Panc1 (cell line): ENCODE measurements around the gene OVOL3. TPM values are rescaled to one million over a fixed set of nuclear protein-coding genes. Genes with fewer than 3 reads are reported as not detected.

Source experiments
- ATAC-seq: fragments of 200-7000 bp; cut with Tn5 transposase; 2 replicates; pipeline ENCODE4 v1.9.1; 2020; ENCODE audit warnings: mild to moderate bottlenecking, moderate library complexity
- BruUV-seq: library from RNA; stranded (reverse); fragments of 400-500 nt; replicated peaks from 2 replicates; lab custom pipeline; 2021; lab: Mats Ljungman, UMichigan
- CTCF ChIA-PET: fragments of 300-600 bp; sonication (Branson Sonifier 250); formaldehyde crosslinking; loops from one replicate; lab custom pipeline; 2022; ENCODE audit warnings: antibody characterized with exemption; lab: Charles Lee
- POLR2A ChIA-PET: fragments of 300-600 bp; sonication (Branson Sonifier 250); formaldehyde crosslinking; loops from one replicate; lab custom pipeline; 2022; ENCODE audit warnings: antibody characterized with exemption; lab: Charles Lee
- DNase-seq: peaks from one replicate; pipeline ENCODE4 v3.0.0-alpha.2; 2010; ENCODE audit warnings: low read depth, low spot score
- H3K27ac ChIP-seq: 2 replicates; pipeline ENCODE4 v1.5.1; 2011; ENCODE audit warnings: mild to moderate bottlenecking, low read length, inconsistent platforms
- H3K27me3 ChIP-seq: fragments of 200-500 bp; sonication (Bioruptor generic); 2 replicates; pipeline ENCODE4 v1.6.0; 2014; ENCODE audit warnings: low read length, inconsistent platforms; ENCODE audit not compliant: control insufficient read depth, insufficient read depth
- H3K36me3 ChIP-seq: fragments of 200-500 bp; sonication (Bioruptor generic); 2 replicates; pipeline ENCODE4 v1.5.1; 2014; ENCODE audit warnings: inconsistent platforms, mild to moderate bottlenecking, low read length, moderate library complexity; ENCODE audit not compliant: control insufficient read depth, insufficient read depth
- H3K4me1 ChIP-seq: 2 replicates; pipeline ENCODE4 v1.5.1; 2011; ENCODE audit warnings: inconsistent platforms, mild to moderate bottlenecking, low read length, moderate library complexity; ENCODE audit not compliant: control insufficient read depth, insufficient read depth
- H3K4me3 ChIP-seq, 2 experiments: 2 replicates each; pipeline ENCODE4 v1.5.1; 2011 to 2012; ENCODE audit warnings: low read depth in 2 of 2, low read length in 2 of 2, mild to moderate bottlenecking in 2 of 2, inconsistent platforms in 1 of 2, moderate library complexity in 1 of 2
- H3K9me3 ChIP-seq: fragments of 200-500 bp; sonication (Bioruptor generic); 2 replicates; pipeline ENCODE4 v1.5.1; 2014; ENCODE audit warnings: low read depth, mild to moderate bottlenecking, inconsistent platforms, low read length, moderate library complexity; ENCODE audit not compliant: control insufficient read depth, insufficient read depth
- POLR2AphosphoS5 ChIP-seq: IDR thresholded peaks from 2 replicates; pipeline ENCODE4 v1.6.1; 2012; ENCODE audit warnings: mild to moderate bottlenecking, low read depth, low read length, moderate library complexity
- SIN3A ChIP-seq: IDR thresholded peaks from 2 replicates; pipeline ENCODE4 v1.6.1; 2012; ENCODE audit warnings: low read depth, mild to moderate bottlenecking, low read length, moderate library complexity, borderline replicate concordance; ENCODE audit not compliant: insufficient read depth
- TCF7L2 ChIP-seq: IDR thresholded peaks from 2 replicates; pipeline ENCODE4 v1.6.1; 2011; ENCODE audit warnings: mild to moderate bottlenecking, low read depth, low read length, inconsistent platforms
- in situ Hi-C: cut with HindIII; loops from 2 replicates; pipeline ENCODE4 v1.10.0; 2016; ENCODE audit warnings: low sequenced_read_pairs, low pct_unique_long_range_greater_than_20kb
- intact Hi-C: fragments of 100-400 bp; cut with micrococcal nuclease; formaldehyde crosslinking; loops from one replicate; pipeline ENCODE4 v1.10.0; 2022; ENCODE audit not compliant: unreplicated experiment
- total RNA-seq: library from RNA; stranded (reverse); gene quantifications from one replicate; pipeline ENCODE4 v1.2.1, GENCODE V29; 2021; ENCODE audit not compliant: unreplicated experiment
- TF ChIP-seq, protein P1 (sequence below): fragments of 450-650 bp; IDR thresholded peaks from 2 replicates; pipeline ENCODE4 v1.5.1; 2017; ENCODE audit warnings: mild to moderate bottlenecking
- TF ChIP-seq, protein P2 (sequence below), 2 experiments: IDR thresholded peaks; 2 replicates each; pipeline ENCODE4 v1.6.1; 2011 to 2012; ENCODE audit warnings: low read depth in 2 of 2, control low read depth in 1 of 2, low read length in 1 of 2, mild to moderate bottlenecking in 1 of 2, moderate library complexity in 1 of 2; ENCODE audit not compliant: insufficient read depth in 1 of 2

OVOL3 gene
- total RNA-seq, 1 experiment from 2014 or later, result 0.44 TPM

DNA sequence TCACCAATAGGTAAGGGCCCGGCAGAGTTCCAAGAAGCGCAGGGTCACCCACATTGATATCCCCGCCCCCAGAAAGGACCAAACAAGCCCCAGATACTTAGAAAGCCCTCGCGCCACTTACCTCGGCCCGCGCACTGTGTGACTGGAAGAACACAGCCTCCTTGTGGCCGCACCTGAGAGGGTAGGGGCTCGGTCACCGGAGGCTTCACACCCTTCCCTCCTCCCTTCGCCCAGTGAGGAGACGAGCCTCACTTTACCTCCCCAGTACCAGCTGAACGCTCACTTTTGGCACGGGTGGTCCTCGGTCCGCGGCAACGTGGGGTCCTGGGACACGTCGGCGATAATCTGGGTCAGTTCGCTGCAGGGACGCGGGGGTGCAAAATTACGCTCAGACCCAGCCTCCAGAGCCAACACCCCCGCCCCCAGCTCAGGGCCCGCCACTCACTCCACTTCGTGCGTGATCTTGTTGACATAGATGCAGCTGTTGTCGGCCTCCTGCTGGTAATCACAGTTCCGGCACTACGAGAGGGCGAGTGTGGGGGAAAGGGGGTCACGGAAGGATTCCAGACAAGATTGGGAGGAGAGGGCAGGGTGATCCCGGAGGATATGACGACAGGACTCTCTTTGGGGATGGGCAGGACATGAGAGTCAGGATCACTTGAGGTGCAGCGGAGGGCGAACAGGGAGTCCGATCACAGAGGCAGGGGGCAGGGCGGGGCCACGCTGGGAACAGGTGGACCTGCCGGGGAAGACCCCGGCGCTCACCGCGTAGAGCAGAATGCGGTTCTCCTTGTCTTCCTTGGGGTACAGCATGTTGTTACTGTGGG, 3.2 kb downstream of the OVOL3 start:
- intact Hi-C loops (no loop called here), in situ Hi-C loops (no loop called here)
- Histone ChIP-seq H3K27me3 (no peaks in the 10 kb centered on the region), H3K4me3 (peak overlapping the region; percentile 85 to 96), H3K27ac (peak overlapping the region; percentile 92), H3K36me3 (peaks cover 3% of the 10 kb centered on the region; the same call in 1 of the 2 replicates), H3K9me3 (no peaks in the 10 kb centered on the region), H3K4me1 (peaks cover 14% of the 10 kb centered on the region)
- no peak for TF ChIP-seq SIN3A
- TF ChIP-seq, protein P1, sequence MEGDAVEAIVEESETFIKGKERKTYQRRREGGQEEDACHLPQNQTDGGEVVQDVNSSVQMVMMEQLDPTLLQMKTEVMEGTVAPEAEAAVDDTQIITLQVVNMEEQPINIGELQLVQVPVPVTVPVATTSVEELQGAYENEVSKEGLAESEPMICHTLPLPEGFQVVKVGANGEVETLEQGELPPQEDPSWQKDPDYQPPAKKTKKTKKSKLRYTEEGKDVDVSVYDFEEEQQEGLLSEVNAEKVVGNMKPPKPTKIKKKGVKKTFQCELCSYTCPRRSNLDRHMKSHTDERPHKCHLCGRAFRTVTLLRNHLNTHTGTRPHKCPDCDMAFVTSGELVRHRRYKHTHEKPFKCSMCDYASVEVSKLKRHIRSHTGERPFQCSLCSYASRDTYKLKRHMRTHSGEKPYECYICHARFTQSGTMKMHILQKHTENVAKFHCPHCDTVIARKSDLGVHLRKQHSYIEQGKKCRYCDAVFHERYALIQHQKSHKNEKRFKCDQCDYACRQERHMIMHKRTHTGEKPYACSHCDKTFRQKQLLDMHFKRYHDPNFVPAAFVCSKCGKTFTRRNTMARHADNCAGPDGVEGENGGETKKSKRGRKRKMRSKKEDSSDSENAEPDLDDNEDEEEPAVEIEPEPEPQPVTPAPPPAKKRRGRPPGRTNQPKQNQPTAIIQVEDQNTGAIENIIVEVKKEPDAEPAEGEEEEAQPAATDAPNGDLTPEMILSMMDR, result no peak
- TF ChIP-seq, protein P2, sequence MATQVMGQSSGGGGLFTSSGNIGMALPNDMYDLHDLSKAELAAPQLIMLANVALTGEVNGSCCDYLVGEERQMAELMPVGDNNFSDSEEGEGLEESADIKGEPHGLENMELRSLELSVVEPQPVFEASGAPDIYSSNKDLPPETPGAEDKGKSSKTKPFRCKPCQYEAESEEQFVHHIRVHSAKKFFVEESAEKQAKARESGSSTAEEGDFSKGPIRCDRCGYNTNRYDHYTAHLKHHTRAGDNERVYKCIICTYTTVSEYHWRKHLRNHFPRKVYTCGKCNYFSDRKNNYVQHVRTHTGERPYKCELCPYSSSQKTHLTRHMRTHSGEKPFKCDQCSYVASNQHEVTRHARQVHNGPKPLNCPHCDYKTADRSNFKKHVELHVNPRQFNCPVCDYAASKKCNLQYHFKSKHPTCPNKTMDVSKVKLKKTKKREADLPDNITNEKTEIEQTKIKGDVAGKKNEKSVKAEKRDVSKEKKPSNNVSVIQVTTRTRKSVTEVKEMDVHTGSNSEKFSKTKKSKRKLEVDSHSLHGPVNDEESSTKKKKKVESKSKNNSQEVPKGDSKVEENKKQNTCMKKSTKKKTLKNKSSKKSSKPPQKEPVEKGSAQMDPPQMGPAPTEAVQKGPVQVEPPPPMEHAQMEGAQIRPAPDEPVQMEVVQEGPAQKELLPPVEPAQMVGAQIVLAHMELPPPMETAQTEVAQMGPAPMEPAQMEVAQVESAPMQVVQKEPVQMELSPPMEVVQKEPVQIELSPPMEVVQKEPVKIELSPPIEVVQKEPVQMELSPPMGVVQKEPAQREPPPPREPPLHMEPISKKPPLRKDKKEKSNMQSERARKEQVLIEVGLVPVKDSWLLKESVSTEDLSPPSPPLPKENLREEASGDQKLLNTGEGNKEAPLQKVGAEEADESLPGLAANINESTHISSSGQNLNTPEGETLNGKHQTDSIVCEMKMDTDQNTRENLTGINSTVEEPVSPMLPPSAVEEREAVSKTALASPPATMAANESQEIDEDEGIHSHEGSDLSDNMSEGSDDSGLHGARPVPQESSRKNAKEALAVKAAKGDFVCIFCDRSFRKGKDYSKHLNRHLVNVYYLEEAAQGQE (IDR thresholded peaks at IDR 0.05; ENCODE audit: insufficient read depth in 1 of 2, low read depth in 2 of 2, low read length in 1 of 2), result no peak
- TF ChIP-seq POLR2AphosphoS5, result no peak
- no peak for TF ChIP-seq TCF7L2
- ChIA-PET CTCF (no interaction called here), POLR2A (no interaction called here)
- TSS peak; percentile 89 for BruUV-seq
- ATAC-seq, result peak; percentile 0; the same call in 1 of the 2 replicates
- no peak for DNase-seq

DNA sequence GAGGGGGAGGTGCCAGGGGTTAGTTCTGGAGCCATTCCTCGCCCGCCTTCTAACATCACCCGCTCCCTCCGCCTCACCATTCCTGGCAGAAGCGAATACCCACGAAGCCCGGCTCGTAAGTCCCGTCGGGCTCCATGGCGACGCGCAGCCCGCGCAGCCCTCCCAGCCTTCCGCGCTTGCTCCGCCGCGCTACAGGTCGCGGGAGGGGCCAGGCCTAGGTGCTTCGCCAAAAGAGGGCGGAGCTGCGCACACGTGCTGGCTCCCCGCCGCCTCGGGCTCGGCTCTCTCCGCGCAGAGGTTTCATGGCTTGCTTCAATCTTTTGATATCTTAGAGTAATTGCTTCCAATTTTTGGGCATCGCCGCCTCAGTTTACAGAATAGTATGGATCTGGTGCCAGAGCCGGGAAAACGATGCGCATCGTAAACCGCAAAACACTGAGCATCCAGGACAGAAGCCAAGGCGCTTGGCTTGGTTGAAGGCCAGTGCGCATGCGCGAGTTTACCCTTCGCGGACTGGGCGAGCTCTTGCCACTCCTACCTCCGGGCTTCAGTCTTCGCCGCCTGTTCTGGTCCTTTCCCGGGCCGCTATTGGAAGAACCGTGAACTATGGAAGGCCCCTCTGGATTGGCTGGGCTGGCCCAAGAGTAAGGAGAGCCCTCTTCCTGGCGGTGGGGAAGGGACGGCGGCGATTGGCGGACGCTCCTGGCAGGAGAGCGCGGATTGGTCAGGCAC, 3.9 kb downstream of the OVOL3 start, which contains the start of gene POLR2I:
POLR2I (minus strand) TSS at position 155 of the 732 bp plus-strand sequence; CDS start at position 136, 19 bp downstream.
- TF ChIP-seq SIN3A (peak; percentile 96), POLR2AphosphoS5 (peak; percentile 97), TCF7L2 (no peak; the same call in none of the 2 replicates)
- TF ChIP-seq, protein P2 (IDR thresholded peaks at IDR 0.05; ENCODE audit: insufficient read depth in 1 of 2, low read depth in 2 of 2, low read length in 1 of 2), result peak in 1 of 2 experiments; percentile 73; a peak in 1 of 4 replicates
- TF ChIP-seq, protein P1, result no peak
- ATAC-seq (peak; percentile 95), DNase-seq (peak; percentile 99)
- no peaks in the 10 kb centered on the region for H3K27me3 ChIP-seq
- in situ Hi-C loops (no loop called here), intact Hi-C loops (no loop called here)
- H3K27ac ChIP-seq, result peak within 1 kb of the TSS; percentile 92
- peaks cover 14% of the 10 kb centered on the region for H3K4me1 ChIP-seq
- H3K36me3 ChIP-seq, result peaks cover 3% of the 10 kb centered on the region; the same call in 1 of the 2 replicates
- CTCF ChIA-PET, result interaction anchor here (0.5 to 0.6 kb wide), 3 partner anchors 13 to 883 kb away, joined by 3 to 4 read pairs (median 3); no protein-coding TSS in a partner anchor
- POLR2A ChIA-PET, result interaction anchor here (0.5 to 0.7 kb wide), 5 partner anchors 11 to 529 kb away, joined by 3 to 10 read pairs (median 6); partner anchors contain the start of gene PMIS2
- peak within 1 kb of the TSS; percentile 85 to 96 for H3K4me3 ChIP-seq
- no TSS peak for BruUV-seq
- H3K9me3 ChIP-seq, result no peaks in the 10 kb centered on the region
